ENCODE data around the gene TUBAL3. TPM values are rescaled to one million over a fixed set of nuclear protein-coding genes. Genes with fewer than 3 reads are reported as not detected.

The TUBAL3 gene
- total RNA-seq, 1 experiment from 2014 or later, result not detected

GRCh38 chr10:5344746-5345145 is 59.9 kb downstream of the TUBAL3 start:
- Histone ChIP-seq H3K23me2 (ENCODE audit: insufficient read length, low read depth, low read length, poor library complexity, severe bottlenecking) (no peaks in the 10 kb centered on the region), H4K5ac (ENCODE audit: insufficient read length, low read depth, low read length) (no peak overlapping the region), H4K8ac (replicated peaks; ENCODE audit: insufficient read length, low read depth, low read length) (no peak overlapping the region), H3K14ac (ENCODE audit: insufficient read depth, low read length) (no peak overlapping the region), H3K27ac (ENCODE audit: insufficient read length, low read depth, low read length) (no peak overlapping the region), H3K23ac (ENCODE audit: insufficient read length, low read depth, low read length) (no peak overlapping the region), H2BK5ac (ENCODE audit: insufficient read length, low read length) (no peak overlapping the region), H2AK5ac (ENCODE audit: insufficient read length, low read length) (no peak overlapping the region), H3K18ac (ENCODE audit: insufficient read length, low read depth, low read length) (no peak overlapping the region), H2BK15ac (ENCODE audit: low read depth, low read length) (no peak overlapping the region), H3K79me1 (ENCODE audit: insufficient read depth, low read depth, low read length, poor library complexity, severe bottlenecking) (no peaks in the 10 kb centered on the region), H2BK120ac (ENCODE audit: low read depth, low read length, poor library complexity, severe bottlenecking) (no peak overlapping the region), H3K27me3 (ENCODE audit: insufficient read depth, low read length) (no peaks in the 10 kb centered on the region), H4K20me1 (ENCODE audit: control insufficient read depth, insufficient read depth, insufficient read length) (no peaks in the 10 kb centered on the region), H4K91ac (ENCODE audit: insufficient read length, low read depth, low read length) (no peak overlapping the region), H2BK20ac (ENCODE audit: low read depth, low read length, poor library complexity, severe bottlenecking) (no peak overlapping the region), H3K79me2 (ENCODE audit: insufficient read depth, low read length) (no peaks in the 10 kb centered on the region), H2AFZ (ENCODE audit: low read length) (no peak overlapping the region), H3K56ac (ENCODE audit: insufficient read length, low read depth, low read length) (no peak overlapping the region), H2BK12ac (ENCODE audit: insufficient read length, low read depth, low read length) (no peak overlapping the region), H3T11ph (ENCODE audit: low read length) (no peak overlapping the region), H3K4me2 (ENCODE audit: insufficient read depth, insufficient read length, low read length) (no peak overlapping the region), H3K9ac (ENCODE audit: extremely low read depth, insufficient read length, low read length) (no peak overlapping the region), H3K9me3 (ENCODE audit: control insufficient read depth, low read depth, low read length) (no peaks in the 10 kb centered on the region), H3K4ac (ENCODE audit: low read depth, low read length) (no peak overlapping the region), H3K4me1 (ENCODE audit: insufficient read depth, low read length) (no peaks in the 10 kb centered on the region)
- H3K4me3 Mint-ChIP-seq, result no peak overlapping the region
- TF ChIP-seq, protein P1, sequence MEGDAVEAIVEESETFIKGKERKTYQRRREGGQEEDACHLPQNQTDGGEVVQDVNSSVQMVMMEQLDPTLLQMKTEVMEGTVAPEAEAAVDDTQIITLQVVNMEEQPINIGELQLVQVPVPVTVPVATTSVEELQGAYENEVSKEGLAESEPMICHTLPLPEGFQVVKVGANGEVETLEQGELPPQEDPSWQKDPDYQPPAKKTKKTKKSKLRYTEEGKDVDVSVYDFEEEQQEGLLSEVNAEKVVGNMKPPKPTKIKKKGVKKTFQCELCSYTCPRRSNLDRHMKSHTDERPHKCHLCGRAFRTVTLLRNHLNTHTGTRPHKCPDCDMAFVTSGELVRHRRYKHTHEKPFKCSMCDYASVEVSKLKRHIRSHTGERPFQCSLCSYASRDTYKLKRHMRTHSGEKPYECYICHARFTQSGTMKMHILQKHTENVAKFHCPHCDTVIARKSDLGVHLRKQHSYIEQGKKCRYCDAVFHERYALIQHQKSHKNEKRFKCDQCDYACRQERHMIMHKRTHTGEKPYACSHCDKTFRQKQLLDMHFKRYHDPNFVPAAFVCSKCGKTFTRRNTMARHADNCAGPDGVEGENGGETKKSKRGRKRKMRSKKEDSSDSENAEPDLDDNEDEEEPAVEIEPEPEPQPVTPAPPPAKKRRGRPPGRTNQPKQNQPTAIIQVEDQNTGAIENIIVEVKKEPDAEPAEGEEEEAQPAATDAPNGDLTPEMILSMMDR (conservative IDR thresholded peaks at IDR 0.05), result no peak
- peaks cover 1 to 28% of the 10 kb centered on the region in 2 experiments; a peak in 3 of 5 replicates for H3K9me3 Mint-ChIP-seq
- H3K4me1 Mint-ChIP-seq, result peaks cover 4 to 5% of the 10 kb centered on the region in 2 experiments; a peak in 3 of 4 replicates
- H3K36me3 Mint-ChIP-seq (ENCODE audit: insufficient read depth in 1 of 3, low read depth in 3 of 3), result no peaks in the 10 kb centered on the region
- no peak for DNase-seq
- H3K27ac Mint-ChIP-seq, result no peak overlapping the region
- H3K27me3 Mint-ChIP-seq (ENCODE audit: low read depth), result no peaks in the 10 kb centered on the region; the same call in 1 of the 2 replicates
